Sigmoid colon (tissue), 7 donors: Measurements from ENCODE around the gene PRKCG. TPM values are rescaled to one million over a fixed set of nuclear protein-coding genes. Genes with fewer than 3 reads are reported as not detected.
"Not testable (repeated sequence)": the region's sequence is repeated elsewhere in the genome, so short reads cannot be mapped to it uniquely, and the experiment has no call there.

ENCODE experiments used
- DNase-seq: peaks from one replicate; pipeline ENCODE4 v3.0.0-alpha.2; 2019
- H3K27ac ChIP-seq, 4 donors: fragments of 200-600 bp; sonication (generic); one replicate each; pipeline ENCODE4 v1.5.1; 2016 to 2019; ENCODE audit warnings: mild to moderate bottlenecking in 1 of 4
- H3K27me3 ChIP-seq, 3 donors: fragments of 200-600 bp; sonication (generic); one replicate each; pipeline ENCODE4 v1.5.1; 2019; ENCODE audit warnings: mild to moderate bottlenecking in 1 of 3
- H3K36me3 ChIP-seq, 4 donors: fragments of 200-600 bp; sonication (generic); one replicate each; pipeline ENCODE4 v1.5.1; 2016 to 2019
- H3K4me1 ChIP-seq, 4 donors: fragments of 200-600 bp; sonication (generic); one replicate each; pipeline ENCODE4 v1.5.1; 2017 to 2019
- H3K4me3 ChIP-seq, 4 donors: fragments of 200-600 bp; sonication (generic); one replicate each; pipeline ENCODE4 v1.5.1; 2017 to 2019; ENCODE audit warnings: mild to moderate bottlenecking in 2 of 4, moderate library complexity in 1 of 4
- H3K9me3 ChIP-seq, 4 donors: fragments of 200-600 bp in 3 of 4; sonication (generic) in 3 of 4; one replicate each; pipeline versions ENCODE4 v1.5.1 to v1.6.1; 2013 to 2019
- EP300 ChIP-seq, 4 donors: sonication (generic); formaldehyde crosslinking; IDR thresholded peaks; one replicate each; pipeline ENCODE4 v1.6.1; 2017; ENCODE audit warnings: antibody characterized with exemption in 4 of 4
- POLR2A ChIP-seq, 2 donors: fragments of 450-650 bp; IDR thresholded peaks; one replicate each; pipeline ENCODE4 v1.6.1; 2016; ENCODE audit warnings: antibody characterized with exemption in 2 of 2, mild to moderate bottlenecking in 2 of 2, moderate library complexity in 2 of 2
- POLR2AphosphoS5 ChIP-seq, 4 donors: sonication (generic); formaldehyde crosslinking; IDR thresholded peaks; one replicate each; pipeline ENCODE4 v1.6.1; 2017; ENCODE audit warnings: antibody characterized with exemption in 4 of 4
- WGBS, 2 donors: extraction: QIAGEN DNeasy Blood & Tissue Kit; methylation state at CpG; one replicate each; pipeline ENCODE4 v1.1.7; 2013; 5-methylcytosine and 5-hydroxymethylcytosine counted together
- intact Hi-C: fragments of 100-400 bp; cut with DNase I; formaldehyde crosslinking; loops from one replicate; pipeline ENCODE4 v1.15.1; 2023
- polyA plus RNA-seq, 3 donors: library from polyadenylated mRNA; stranded (reverse); fragments of 200-250 nt; gene quantifications; one replicate each; pipeline ENCODE4 v1.2.3, GENCODE V29; 2013
- total RNA-seq, 4 donors: library from RNA; depleted of rRNA; stranded (reverse); fragments of >200 nt; gene quantifications; one replicate each; pipeline ENCODE4 v1.1.0, GENCODE V29; 2016
- TF ChIP-seq, protein P1 (sequence below), 4 experiments: fragments of 450-650 bp in 3 of 4; fragments of 200-600 bp in 1 of 4; IDR thresholded peaks; one replicate each; pipeline ENCODE4 v1.5.1; 2016 to 2019; ENCODE audit warnings: antibody characterized with exemption in 4 of 4, mild to moderate bottlenecking in 3 of 4, moderate library complexity in 2 of 4
- donor health status: healthy with polysubstance abuse.
- donor health status: Bipolar disorder and iron deficiency.
- donor health status: healthy.

PRKCG gene
- total and polyA plus RNA-seq, 7 donors: under 0.01 to 0.34 TPM; not detected in 5

DNA sequence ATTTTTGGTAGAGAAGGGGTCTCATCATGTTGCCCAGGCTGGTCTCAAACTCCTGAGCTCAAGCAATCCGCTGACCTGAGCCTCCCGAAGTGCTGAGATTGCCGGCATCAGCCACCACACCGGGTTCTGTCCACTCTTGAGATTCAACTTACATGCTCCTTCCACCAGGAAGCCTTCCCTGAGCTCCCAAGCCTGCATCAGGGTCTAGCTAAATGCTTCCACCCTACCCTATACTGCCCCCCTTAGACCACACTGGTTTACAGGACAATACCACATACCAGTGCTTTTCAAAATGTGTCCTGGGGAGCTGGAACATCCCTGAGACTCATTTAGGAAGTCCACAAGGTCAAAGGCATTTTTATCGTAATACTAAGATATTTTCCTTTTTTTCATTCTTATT, 65.6 kb downstream of the PRKCG start:
- DNase-seq: no peak
- Histone ChIP-seq H3K27ac (no peak overlapping the region), H3K4me1 (no peaks in the 10 kb centered on the region), H3K4me3 (no peak overlapping the region), H3K36me3 (no peaks in the 10 kb centered on the region), H3K27me3 (peaks cover 6 to 59% (median 30%) of the 10 kb centered on the region in 3 donors), H3K9me3 (peaks cover 0 to under 1% (median 0%) of the 10 kb centered on the region in 4 donors)
- intact Hi-C loops: no loop called here
- TF ChIP-seq EP300 (IDR thresholded peaks at IDR 0.05): no peak
- TF ChIP-seq POLR2AphosphoS5 (IDR thresholded peaks at IDR 0.05): no peak
- TF ChIP-seq, protein P1, sequence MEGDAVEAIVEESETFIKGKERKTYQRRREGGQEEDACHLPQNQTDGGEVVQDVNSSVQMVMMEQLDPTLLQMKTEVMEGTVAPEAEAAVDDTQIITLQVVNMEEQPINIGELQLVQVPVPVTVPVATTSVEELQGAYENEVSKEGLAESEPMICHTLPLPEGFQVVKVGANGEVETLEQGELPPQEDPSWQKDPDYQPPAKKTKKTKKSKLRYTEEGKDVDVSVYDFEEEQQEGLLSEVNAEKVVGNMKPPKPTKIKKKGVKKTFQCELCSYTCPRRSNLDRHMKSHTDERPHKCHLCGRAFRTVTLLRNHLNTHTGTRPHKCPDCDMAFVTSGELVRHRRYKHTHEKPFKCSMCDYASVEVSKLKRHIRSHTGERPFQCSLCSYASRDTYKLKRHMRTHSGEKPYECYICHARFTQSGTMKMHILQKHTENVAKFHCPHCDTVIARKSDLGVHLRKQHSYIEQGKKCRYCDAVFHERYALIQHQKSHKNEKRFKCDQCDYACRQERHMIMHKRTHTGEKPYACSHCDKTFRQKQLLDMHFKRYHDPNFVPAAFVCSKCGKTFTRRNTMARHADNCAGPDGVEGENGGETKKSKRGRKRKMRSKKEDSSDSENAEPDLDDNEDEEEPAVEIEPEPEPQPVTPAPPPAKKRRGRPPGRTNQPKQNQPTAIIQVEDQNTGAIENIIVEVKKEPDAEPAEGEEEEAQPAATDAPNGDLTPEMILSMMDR (IDR thresholded peaks at IDR 0.05): no peak
- no peak for TF ChIP-seq POLR2A (IDR thresholded peaks at IDR 0.05)
- WGBS, 2 donors: 68 to 82% methylated on average over 5 of the region's 5 CpGs

DNA sequence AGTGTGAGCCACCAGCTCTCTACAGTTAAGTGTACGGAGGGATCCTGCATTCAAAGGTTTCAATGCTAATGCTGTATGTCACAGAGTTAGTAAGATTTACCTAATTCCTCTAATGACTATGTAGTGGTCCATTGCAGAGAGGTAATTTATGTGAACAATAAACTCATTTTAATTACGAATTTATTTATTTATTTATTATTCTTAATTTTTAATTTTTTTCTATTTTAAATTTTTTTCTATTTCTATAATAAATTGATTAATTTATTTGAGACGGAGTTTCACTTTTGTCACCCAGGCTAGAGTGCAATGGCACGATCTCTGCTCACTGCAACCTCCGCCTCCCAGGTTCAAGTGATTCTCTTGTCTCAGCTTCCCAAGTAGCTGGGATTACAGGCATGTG, 66.6 kb downstream of the PRKCG start:
- intact Hi-C loops: not testable (repeated sequence)
- 76 to 92% methylated on average over 5 of the region's 5 CpGs for WGBS, 2 donors

DNA sequence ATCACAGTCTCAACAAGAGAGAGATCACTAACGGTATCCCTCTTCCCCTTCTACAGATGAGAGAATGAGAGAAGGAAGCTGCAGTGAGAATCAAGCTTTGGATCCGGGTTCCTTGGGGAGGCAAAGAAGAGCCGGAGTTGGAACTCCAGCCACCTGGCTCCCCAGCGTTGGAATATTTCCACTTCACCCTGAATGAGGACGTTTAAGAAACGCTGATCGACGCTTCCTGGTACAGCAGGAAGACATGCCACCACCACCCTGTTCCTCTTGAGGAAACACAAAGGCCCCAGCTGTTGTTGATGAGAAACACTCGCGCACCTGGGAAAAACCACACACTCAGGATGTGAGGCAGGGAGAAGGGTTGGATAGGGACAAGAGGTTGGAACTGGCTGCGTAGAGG, 69.4 kb downstream of the PRKCG start:
- H3K9me3 ChIP-seq: peaks cover 0 to 3% (median 0%) of the 10 kb centered on the region in 4 donors
- intact Hi-C loops: no loop called here
- H3K27me3 ChIP-seq: peaks cover 0 to 61% (median 14%) of the 10 kb centered on the region in 3 donors
- no peaks in the 10 kb centered on the region for H3K36me3 ChIP-seq
- no peaks in the 10 kb centered on the region for H3K4me1 ChIP-seq
- H3K27ac ChIP-seq: no peak overlapping the region
- no peak overlapping the region for H3K4me3 ChIP-seq
- TF ChIP-seq POLR2A (IDR thresholded peaks at IDR 0.05) (no peak), EP300 (IDR thresholded peaks at IDR 0.05) (no peak), POLR2AphosphoS5 (IDR thresholded peaks at IDR 0.05) (no peak)
- TF ChIP-seq, protein P1 (IDR thresholded peaks at IDR 0.05): no peak
- no peak for DNase-seq
- WGBS, 2 donors: 39 to 54% methylated on average over 11 of the region's 11 CpGs

More for the DNA sequence above, 66.6 kb downstream of the PRKCG start:
- not testable (repeated sequence) for H3K4me1 ChIP-seq, H3K36me3 ChIP-seq, H3K9me3 ChIP-seq, H3K27ac ChIP-seq, DNase-seq, H3K4me3 ChIP-seq
- H3K27me3 ChIP-seq: peaks cover 0 to 57% (median 20%) of the 10 kb centered on the region in 3 donors

DNA sequence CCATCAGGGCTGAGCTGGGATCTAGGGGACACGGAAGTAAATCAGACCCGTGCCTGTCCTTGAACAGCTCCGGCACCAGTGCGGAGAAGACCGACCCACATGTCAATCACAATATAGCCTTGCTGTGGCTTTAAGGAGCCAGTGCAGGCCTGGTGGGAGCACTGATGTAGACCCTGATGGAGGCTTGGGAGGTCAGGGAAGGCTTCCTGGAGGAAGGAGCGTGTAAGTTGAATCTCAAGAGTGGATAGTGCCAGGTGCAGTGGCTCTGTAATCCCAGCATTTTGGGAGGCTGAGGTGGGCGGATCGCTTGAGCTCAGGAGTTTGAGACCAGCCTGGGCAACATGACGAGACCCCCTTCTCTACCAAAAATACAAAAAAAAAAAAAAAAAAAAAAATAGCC, 70.0 kb downstream of the PRKCG start:
- intact Hi-C loops: no loop called here
- DNase-seq: no peak
- Histone ChIP-seq H3K4me1 (no peaks in the 10 kb centered on the region), H3K36me3 (no peaks in the 10 kb centered on the region), H3K27me3 (peaks cover 2 to 66% (median 14%) of the 10 kb centered on the region in 3 donors), H3K9me3 (peaks cover 0 to 3% (median 0%) of the 10 kb centered on the region in 4 donors), H3K4me3 (no peak overlapping the region), H3K27ac (no peak overlapping the region)
- WGBS, 2 donors: 79 to 86% methylated on average over 9 of the region's 9 CpGs
- TF ChIP-seq POLR2A (IDR thresholded peaks at IDR 0.05): no peak
- TF ChIP-seq EP300 (IDR thresholded peaks at IDR 0.05): no peak
- TF ChIP-seq POLR2AphosphoS5 (IDR thresholded peaks at IDR 0.05): no peak
- TF ChIP-seq, protein P1 (IDR thresholded peaks at IDR 0.05): no peak

DNA sequence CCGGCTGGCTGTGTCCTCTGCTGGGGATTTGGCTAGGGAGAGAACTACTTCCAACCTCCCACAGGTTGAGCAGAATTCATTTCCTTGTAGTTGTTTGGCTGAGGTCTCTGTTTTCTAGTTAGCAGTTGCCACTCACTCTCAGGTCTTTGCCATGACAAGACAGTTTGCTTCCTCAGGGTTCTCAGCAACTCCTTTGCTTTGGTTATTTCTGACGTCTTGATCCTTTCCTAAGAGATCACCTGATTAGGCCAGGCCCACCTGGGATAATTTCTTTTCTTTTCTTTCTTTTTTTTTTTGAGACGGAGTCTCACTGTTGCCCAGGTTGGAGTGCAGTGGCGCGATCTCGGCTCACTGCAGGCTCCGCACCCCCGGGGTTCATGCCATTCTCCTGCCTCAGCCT, 71.4 kb downstream of the PRKCG start:
- H3K27me3 ChIP-seq: peaks cover 8 to 68% (median 26%) of the 10 kb centered on the region in 3 donors
- no peaks in the 10 kb centered on the region for H3K36me3 ChIP-seq
- no peak for DNase-seq
- no peak overlapping the region for H3K27ac ChIP-seq
- H3K4me3 ChIP-seq: no peak overlapping the region
- TF ChIP-seq POLR2AphosphoS5 (IDR thresholded peaks at IDR 0.05) (no peak), EP300 (IDR thresholded peaks at IDR 0.05) (no peak), POLR2A (IDR thresholded peaks at IDR 0.05) (no peak)
- TF ChIP-seq, protein P1 (IDR thresholded peaks at IDR 0.05): no peak
- no peaks in the 10 kb centered on the region for H3K4me1 ChIP-seq
- 90 to 92% methylated on average over 8 of the region's 8 CpGs for WGBS, 2 donors
- intact Hi-C loops: no loop called here
- peaks cover 0 to 3% (median 0%) of the 10 kb centered on the region in 4 donors for H3K9me3 ChIP-seq

Other genes starting within 250 kb of the PRKCG start
- under 1 TPM in 3 of 4 donors, not detected in 1; 0.27 to 0.36 (median 0.33) TPM for gene NLRP12, start 57.9 kb upstream of the PRKCG start, total RNA-seq
- under 1 TPM in 1 of 3 donors, not detected in 2; 0.10 TPM for gene NLRP12, start 57.9 kb upstream of the PRKCG start, polyA plus RNA-seq
- gene MYADM, start 14.3 kb upstream of the PRKCG start, total RNA-seq: 100 to 1,000 TPM in 1 of 4 donors, 10 to 100 TPM in 3; 65.5 to 189 (median 97.3) TPM
- gene MYADM, start 14.3 kb upstream of the PRKCG start, polyA plus RNA-seq: 10 to 100 TPM in 1 of 3 donors, 1 to 10 TPM in 2; 7.9 to 44.1 (median 9.0) TPM
- gene CACNG7, start 27.1 kb downstream of the PRKCG start, total RNA-seq: not detected
- gene CACNG7, start 27.1 kb downstream of the PRKCG start, polyA plus RNA-seq: under 1 TPM in 1 of 3 donors, not detected in 2; 0.20 TPM
- gene CACNG8, start 80.7 kb downstream of the PRKCG start, total RNA-seq: under 1 TPM in 1 of 4 donors, not detected in 3; under 0.01 TPM
- gene CACNG8, start 80.7 kb downstream of the PRKCG start, polyA plus RNA-seq: under 1 TPM in 1 of 3 donors, not detected in 2; 0.03 TPM
- not detected for gene CACNG6, start 109.4 kb downstream of the PRKCG start, total RNA-seq
- gene CACNG6, start 109.4 kb downstream of the PRKCG start, polyA plus RNA-seq: not detected
- gene VSTM1, start 181.7 kb downstream of the PRKCG start, total RNA-seq: not detected
- not detected for gene VSTM1, start 181.7 kb downstream of the PRKCG start, polyA plus RNA-seq
- gene TARM1, start 199.2 kb downstream of the PRKCG start, total RNA-seq: not detected
- gene TARM1, start 199.2 kb downstream of the PRKCG start, polyA plus RNA-seq: not detected
- 1 to 10 TPM in 2 of 4 donors, not detected in 2; 3.0 to 3.1 TPM for gene OSCAR, start 218.6 kb downstream of the PRKCG start, total RNA-seq
- 1 to 10 TPM in 1 of 3 donors, under 1 TPM in 1, not detected in 1; 0.93 to 4.2 TPM for gene OSCAR, start 218.6 kb downstream of the PRKCG start, polyA plus RNA-seq
- 10 to 100 TPM; 18.8 to 32.4 (median 20.2) TPM for gene NDUFA3, start 220.7 kb downstream of the PRKCG start, total RNA-seq
- gene NDUFA3, start 220.7 kb downstream of the PRKCG start, polyA plus RNA-seq: 100 to 1,000 TPM; 151 to 207 (median 184) TPM
- gene TFPT, start 233.5 kb downstream of the PRKCG start, total RNA-seq: 10 to 100 TPM; 18.2 to 24.7 (median 20.4) TPM
- gene TFPT, start 233.5 kb downstream of the PRKCG start, polyA plus RNA-seq: 10 to 100 TPM; 22.2 to 28.6 (median 25.2) TPM
- gene PRPF31, start 233.6 kb downstream of the PRKCG start, total RNA-seq: 10 to 100 TPM; 48.7 to 53.5 (median 51.5) TPM
- 10 to 100 TPM; 25.0 to 60.9 (median 36.6) TPM for gene PRPF31, start 233.6 kb downstream of the PRKCG start, polyA plus RNA-seq